A549 (cell line): ENCODE data around the gene ARVCF.
"Not testable (repeated sequence)": the region's sequence is repeated elsewhere in the genome, so short reads cannot be mapped to it uniquely, and the experiment has no call there.

Source experiments
- CBX2 ChIP-seq: fragments of 200-600 bp; sonication (generic); IDR thresholded peaks from 2 replicates; pipeline ENCODE4 v1.6.1; 2016; ENCODE audit warnings: low read depth, mild to moderate bottlenecking, borderline replicate concordance
- CEBPB ChIP-seq, 2 experiments: fragments of >200 bp in 1 of 2; sonication (Bioruptor Twin) in 1 of 2; formaldehyde crosslinking in 1 of 2; IDR thresholded peaks; 2 replicates each; pipeline ENCODE4 v1.6.1; 2012 to 2016
- CTCF ChIP-seq: fragments of >200 bp; sonication (Bioruptor Twin); formaldehyde crosslinking; IDR thresholded peaks from 3 replicates; pipeline ENCODE4 v1.5.1; 2016
- EP300 ChIP-seq, 2 experiments: fragments of >200 bp; sonication (Bioruptor Twin); formaldehyde crosslinking; IDR thresholded peaks; 2 replicates in 1 of 2; 3 replicates in 1 of 2; pipeline ENCODE4 v1.6.1; 2016 to 2017
- HOXB5 ChIP-seq: fragments of 250-450 bp; sonication (Bioruptor Pico); IDR thresholded peaks from 2 replicates; pipeline ENCODE4 v1.5.0; 2020; ENCODE audit warnings: mild to moderate bottlenecking, moderate library complexity
- MYC ChIP-seq: IDR thresholded peaks from 2 replicates; pipeline ENCODE4 v1.6.1; 2012; ENCODE audit warnings: mild to moderate bottlenecking, inconsistent platforms, low read length, improper control_type of control experiment, borderline replicate concordance
- PHF8 ChIP-seq: fragments of 200-600 bp; sonication (generic); IDR thresholded peaks from 2 replicates; pipeline ENCODE4 v1.6.1; 2016; ENCODE audit warnings: low read depth, mild to moderate bottlenecking, antibody characterized with exemption, moderate library complexity, borderline replicate concordance
- POLR2A ChIP-seq: IDR thresholded peaks from 2 replicates; pipeline ENCODE4 v1.6.1; 2012; ENCODE audit warnings: mild to moderate bottlenecking, low read length
- RCOR1 ChIP-seq: fragments of 150-350 bp; IDR thresholded peaks from 2 replicates; pipeline ENCODE4 v1.6.1; 2014; ENCODE audit warnings: antibody characterized with exemption, low read length, low read depth
- REST ChIP-seq: fragments of 200-600 bp; sonication (generic); IDR thresholded peaks from 2 replicates; pipeline ENCODE4 v1.6.1; 2016; ENCODE audit warnings: antibody characterized with exemption, mild to moderate bottlenecking, moderate library complexity
- SMC3 ChIP-seq: fragments of >200 bp; sonication (Bioruptor Twin); formaldehyde crosslinking; IDR thresholded peaks from 3 replicates; pipeline ENCODE4 v1.6.1; 2018; ENCODE audit warnings: inconsistent platforms
- ZNF302 ChIP-seq: fragments of 250-450 bp; sonication (Bioruptor Pico); IDR thresholded peaks from 2 replicates; pipeline ENCODE4 v1.9.0; 2021; ENCODE audit warnings: inconsistent platforms, mild to moderate bottlenecking, moderate library complexity
- ZSCAN20 ChIP-seq: fragments of 250-450 bp; sonication (Bioruptor Pico); IDR thresholded peaks from 2 replicates; pipeline ENCODE4 v1.8.0; 2022; ENCODE audit warnings: mild to moderate bottlenecking, moderate library complexity

- not testable (repeated sequence) for TF ChIP-seq MYC; SMC3; CTCF; RCOR1; ZNF302 (CRISPR knock-in tag); HOXB5; CBX2; POLR2A; ZSCAN20; REST; PHF8; EP300 (IDR thresholded peaks at IDR 0.05); CEBPB (IDR thresholded peaks at IDR 0.05)
These were observed 90.6 kb downstream of the ARVCF start for GRCh38 chr22:19926028-19926427.
